Prostate gland (tissue), 2 donors: ENCODE results near the gene BAG5.

Experiments used
- CTCF ChIP-seq, 4 experiments: fragments of 200-600 bp in 2 of 4; fragments of 450-650 bp in 2 of 4; sonication (generic) in 2 of 4; IDR thresholded peaks; 1 replicate in 3 of 4; 2 replicates in 1 of 4; pipeline ENCODE4 v1.5.1; 2016 to 2019; ENCODE audit warnings: antibody characterized with exemption in 4 of 4, mild to moderate bottlenecking in 2 of 4, moderate library complexity in 2 of 4
- POLR2A ChIP-seq: fragments of 450-650 bp; IDR thresholded peaks from one replicate; pipeline ENCODE4 v1.6.1; 2016; ENCODE audit warnings: antibody characterized with exemption, mild to moderate bottlenecking
- POLR2AphosphoS5 ChIP-seq: sonication (generic); formaldehyde crosslinking; IDR thresholded peaks from one replicate; pipeline ENCODE4 v1.6.1; 2017; ENCODE audit warnings: antibody characterized with exemption

GRCh38 chr14:103550451-103551337, 11.8 kb downstream of the BAG5 start:
- no peak for TF ChIP-seq CTCF (IDR thresholded peaks at IDR 0.05)
- TF ChIP-seq POLR2A, result no peak
- TF ChIP-seq POLR2AphosphoS5, result no peak
